Mesothelial cell of epicardium (in vitro differentiated cells): ENCODE measurements around the gene MEX3A. TPM values are rescaled to one million over a fixed set of nuclear protein-coding genes. Genes with fewer than 3 reads are reported as not detected.
A peak's percentile ranks its signal among the peaks of the same experiment; 100 is the strongest.

Experiments
- DNase-seq, 2 experiments: peaks; one replicate each; pipeline ENCODE4 v3.0.0; 2021; ENCODE audit warnings: low spot score in 2 of 2; ENCODE audit not compliant: unreplicated experiment in 2 of 2
- H3K27ac Mint-ChIP-seq: 2 replicates; pipeline ENCODE4 v1.8.0; 2021; ENCODE audit warnings: mixed read lengths
- H3K27me3 Mint-ChIP-seq: 2 replicates; pipeline ENCODE4 v1.8.0; 2021; ENCODE audit warnings: low read depth, mixed read lengths
- H3K36me3 Mint-ChIP-seq: 2 replicates; pipeline ENCODE4 v1.8.0; 2021; ENCODE audit warnings: mixed read lengths
- H3K4me1 Mint-ChIP-seq: 2 replicates; pipeline ENCODE4 v1.8.0; 2021; ENCODE audit warnings: mixed read lengths
- H3K4me3 Mint-ChIP-seq: 2 replicates; pipeline ENCODE4 v1.8.0; 2021; ENCODE audit warnings: mild to moderate bottlenecking, moderate library complexity, mixed read lengths
- H3K9me3 Mint-ChIP-seq: 2 replicates; pipeline ENCODE4 v1.8.0; 2021; ENCODE audit warnings: mixed read lengths
- total RNA-seq: library from RNA; stranded (reverse); gene quantifications from 3 replicates; pipeline ENCODE4 v1.2.1, GENCODE V29; 2021
- TF ChIP-seq, protein P1 (sequence below): fragments of 200-600 bp; sonication (generic); IDR thresholded peaks from one replicate; pipeline ENCODE4 v1.5.0; 2021; ENCODE audit warnings: antibody characterized with exemption; ENCODE audit not compliant: unreplicated experiment

The MEX3A gene
- total RNA-seq, 1 donor from 2014 or later: 112 TPM

DNA sequence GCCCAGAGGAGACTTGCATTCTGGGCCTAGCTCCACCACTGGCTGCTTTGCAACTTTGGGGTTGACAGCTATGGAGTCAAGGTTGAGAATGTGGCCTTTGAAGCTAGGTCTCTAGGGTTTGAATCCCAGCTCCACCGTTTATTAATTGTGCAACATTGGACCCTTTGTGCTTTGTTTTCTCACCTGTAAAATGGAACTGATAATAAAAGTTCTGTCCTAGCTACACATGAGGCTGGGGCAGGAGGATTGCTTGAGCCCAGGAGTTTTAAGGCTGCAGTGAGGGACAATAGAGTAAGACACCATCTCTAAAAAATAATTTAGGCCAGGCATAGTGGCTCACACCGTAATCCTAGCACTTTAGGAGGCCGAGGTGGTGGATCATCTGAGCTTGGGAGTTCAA, 17.0 kb upstream of the MEX3A start:
- no peak overlapping the region for H3K27ac Mint-ChIP-seq
- TF ChIP-seq, protein P1, sequence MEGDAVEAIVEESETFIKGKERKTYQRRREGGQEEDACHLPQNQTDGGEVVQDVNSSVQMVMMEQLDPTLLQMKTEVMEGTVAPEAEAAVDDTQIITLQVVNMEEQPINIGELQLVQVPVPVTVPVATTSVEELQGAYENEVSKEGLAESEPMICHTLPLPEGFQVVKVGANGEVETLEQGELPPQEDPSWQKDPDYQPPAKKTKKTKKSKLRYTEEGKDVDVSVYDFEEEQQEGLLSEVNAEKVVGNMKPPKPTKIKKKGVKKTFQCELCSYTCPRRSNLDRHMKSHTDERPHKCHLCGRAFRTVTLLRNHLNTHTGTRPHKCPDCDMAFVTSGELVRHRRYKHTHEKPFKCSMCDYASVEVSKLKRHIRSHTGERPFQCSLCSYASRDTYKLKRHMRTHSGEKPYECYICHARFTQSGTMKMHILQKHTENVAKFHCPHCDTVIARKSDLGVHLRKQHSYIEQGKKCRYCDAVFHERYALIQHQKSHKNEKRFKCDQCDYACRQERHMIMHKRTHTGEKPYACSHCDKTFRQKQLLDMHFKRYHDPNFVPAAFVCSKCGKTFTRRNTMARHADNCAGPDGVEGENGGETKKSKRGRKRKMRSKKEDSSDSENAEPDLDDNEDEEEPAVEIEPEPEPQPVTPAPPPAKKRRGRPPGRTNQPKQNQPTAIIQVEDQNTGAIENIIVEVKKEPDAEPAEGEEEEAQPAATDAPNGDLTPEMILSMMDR: no peak
- H3K27me3 Mint-ChIP-seq: no peaks in the 10 kb centered on the region
- no peak for DNase-seq
- peaks cover 40% of the 10 kb centered on the region for H3K4me1 Mint-ChIP-seq
- H3K4me3 Mint-ChIP-seq: no peak overlapping the region
- H3K36me3 Mint-ChIP-seq: peaks cover 12% of the 10 kb centered on the region
- H3K9me3 Mint-ChIP-seq: no peaks in the 10 kb centered on the region

DNA sequence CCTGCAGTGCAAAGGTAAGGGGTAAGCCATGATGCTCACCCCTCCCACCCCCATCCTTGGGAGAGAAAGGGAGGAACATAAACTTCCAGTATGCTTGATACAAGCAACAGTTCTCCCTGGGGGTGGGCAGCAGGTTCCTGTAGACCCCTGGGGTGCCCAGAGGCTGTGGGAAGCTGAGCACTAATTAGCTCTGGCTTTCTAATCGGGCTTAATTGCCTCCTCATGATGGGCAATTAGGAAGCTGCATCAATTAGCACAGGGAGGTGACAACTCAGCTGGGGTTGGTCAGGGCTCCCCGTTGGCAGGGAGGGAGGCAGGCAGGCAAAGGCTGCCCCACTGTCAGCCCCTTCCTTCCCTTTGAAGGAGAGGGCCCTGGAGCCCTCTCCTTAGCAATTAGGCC, 16.5 kb upstream of the MEX3A start:
- TF ChIP-seq, protein P1: no peak
- H3K27me3 Mint-ChIP-seq: no peaks in the 10 kb centered on the region
- peaks cover 14% of the 10 kb centered on the region for H3K36me3 Mint-ChIP-seq
- peaks cover 35% of the 10 kb centered on the region for H3K4me1 Mint-ChIP-seq
- H3K4me3 Mint-ChIP-seq: no peak overlapping the region
- H3K27ac Mint-ChIP-seq: peak overlapping the region; percentile 72
- DNase-seq: no peak
- H3K9me3 Mint-ChIP-seq: no peaks in the 10 kb centered on the region

DNA sequence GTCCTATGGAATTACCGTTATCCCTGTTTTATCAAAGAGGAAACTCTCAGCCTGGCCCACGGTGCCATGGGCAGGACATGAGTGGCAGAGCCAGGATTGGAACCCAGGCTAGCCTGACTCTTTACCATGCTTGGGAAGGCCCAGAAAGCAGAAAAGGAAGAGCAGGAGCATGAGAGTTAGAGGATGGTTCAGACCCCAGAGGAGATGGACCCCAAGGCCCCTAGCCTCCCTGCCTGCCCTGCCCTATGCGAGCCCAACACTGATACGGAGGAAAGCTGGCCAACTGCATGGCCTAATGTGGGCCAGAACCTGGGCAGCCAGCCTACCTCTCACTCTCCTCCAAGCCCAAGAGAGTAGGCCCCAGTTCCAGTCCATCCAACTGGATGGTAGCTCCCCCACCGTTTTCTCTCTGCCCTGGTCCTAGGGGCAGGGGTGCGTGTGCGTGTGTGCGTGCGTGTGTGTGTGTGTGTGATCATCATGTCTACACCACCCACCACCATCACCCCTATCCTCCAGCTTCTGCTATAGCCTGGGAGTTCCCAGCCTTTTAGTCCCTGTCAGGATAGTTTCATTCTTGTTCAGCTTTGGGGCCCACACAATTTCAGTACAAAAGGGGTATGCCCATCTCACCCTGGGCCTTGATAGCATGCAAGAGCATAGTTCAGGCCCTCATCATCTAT, 15.4 kb upstream of the MEX3A start:
- no peak for DNase-seq
- TF ChIP-seq, protein P1: no peak
- Mint-ChIP-seq H3K4me3 (no peak overlapping the region), H3K27me3 (no peaks in the 10 kb centered on the region), H3K27ac (peak overlapping the region; percentile 96), H3K9me3 (no peaks in the 10 kb centered on the region), H3K36me3 (peaks cover 19% of the 10 kb centered on the region), H3K4me1 (peaks cover 24% of the 10 kb centered on the region)

DNA sequence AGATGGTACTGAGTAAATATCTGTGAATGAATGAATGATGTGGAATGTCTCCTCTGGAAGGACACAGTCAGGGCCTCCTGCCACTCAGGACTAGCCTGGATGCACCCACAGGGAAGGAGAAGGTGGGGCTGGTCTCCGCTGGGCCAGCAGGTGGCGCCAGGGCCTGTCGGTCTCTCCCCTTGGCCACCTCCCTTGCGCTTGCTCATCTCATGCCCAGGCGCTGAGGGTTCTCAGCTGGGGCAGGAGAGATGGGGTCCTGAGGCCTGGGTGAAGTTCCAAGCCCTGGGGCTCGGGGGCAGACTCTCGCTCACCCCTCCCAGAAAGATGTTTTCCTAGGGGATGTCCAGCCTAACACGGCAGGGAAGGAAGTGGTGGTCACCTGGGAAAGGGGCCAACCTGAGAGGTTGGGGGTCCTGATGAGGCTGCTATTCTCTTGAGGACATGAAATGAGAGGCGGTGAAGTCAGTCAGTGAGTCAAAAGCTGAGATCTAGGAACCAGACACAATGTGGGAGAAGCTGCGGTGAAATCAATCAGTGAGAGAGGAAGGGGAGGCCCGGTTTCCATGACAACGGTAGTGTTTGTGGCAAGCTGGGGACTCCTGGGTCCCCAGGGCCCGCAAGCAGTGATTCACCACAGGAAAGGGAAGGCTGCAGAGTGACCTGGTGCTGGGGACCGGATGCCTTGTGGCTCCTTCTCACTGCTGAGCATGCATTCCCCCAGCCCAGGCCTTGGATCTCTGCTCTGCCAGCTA, 14.6 kb upstream of the MEX3A start:
- Mint-ChIP-seq H3K36me3 (peaks cover 20% of the 10 kb centered on the region), H3K27me3 (no peaks in the 10 kb centered on the region), H3K9me3 (no peaks in the 10 kb centered on the region), H3K27ac (peak overlapping the region; percentile 96), H3K4me3 (no peak overlapping the region), H3K4me1 (peaks cover 22% of the 10 kb centered on the region)
- peak; percentile 80 to 90 for DNase-seq
- TF ChIP-seq, protein P1: peak; percentile 80

DNA sequence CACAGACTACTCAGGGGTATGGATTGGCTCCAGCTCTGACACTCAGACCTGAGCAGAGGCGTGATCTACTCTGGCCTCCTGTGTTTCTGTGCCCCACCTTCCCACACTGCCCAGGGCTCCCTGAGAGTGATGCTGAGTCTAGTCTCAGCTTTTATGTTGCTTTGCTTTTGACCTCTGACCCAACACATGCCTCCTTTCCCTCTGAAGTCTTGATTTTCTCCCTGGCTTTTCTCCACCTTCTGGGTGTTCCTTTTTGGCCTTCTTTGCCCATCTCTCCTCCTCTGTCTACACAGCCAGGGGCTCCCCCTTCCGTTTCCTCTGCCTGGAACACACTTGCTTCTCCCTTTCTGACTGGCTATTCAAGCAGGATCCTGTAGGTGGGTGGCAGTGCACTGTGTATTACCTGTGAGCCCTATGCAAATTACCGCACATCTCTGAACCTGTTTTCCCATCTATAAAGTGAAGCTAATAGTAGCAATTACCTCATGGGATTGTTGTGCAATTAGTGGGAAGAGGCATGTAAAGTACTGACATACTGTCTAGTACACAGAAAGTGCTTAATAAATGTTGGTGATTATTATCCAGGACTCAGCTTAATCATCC, 13.7 kb upstream of the MEX3A start:
- Mint-ChIP-seq H3K9me3 (no peaks in the 10 kb centered on the region), H3K4me3 (no peak overlapping the region), H3K36me3 (peaks cover 20% of the 10 kb centered on the region), H3K27me3 (no peaks in the 10 kb centered on the region), H3K27ac (peak overlapping the region; percentile 96), H3K4me1 (peaks cover 17% of the 10 kb centered on the region)
- TF ChIP-seq, protein P1: no peak
- no peak for DNase-seq
